GM19240 (cell line): Measurements from ENCODE around the gene GTPBP1.

Experiments used
- DNase-seq: peaks from one replicate; pipeline ENCODE4 v3.0.0; 2011; ENCODE audit warnings: low spot score; ENCODE audit not compliant: insufficient read length

GTPBP1 gene

DNA sequence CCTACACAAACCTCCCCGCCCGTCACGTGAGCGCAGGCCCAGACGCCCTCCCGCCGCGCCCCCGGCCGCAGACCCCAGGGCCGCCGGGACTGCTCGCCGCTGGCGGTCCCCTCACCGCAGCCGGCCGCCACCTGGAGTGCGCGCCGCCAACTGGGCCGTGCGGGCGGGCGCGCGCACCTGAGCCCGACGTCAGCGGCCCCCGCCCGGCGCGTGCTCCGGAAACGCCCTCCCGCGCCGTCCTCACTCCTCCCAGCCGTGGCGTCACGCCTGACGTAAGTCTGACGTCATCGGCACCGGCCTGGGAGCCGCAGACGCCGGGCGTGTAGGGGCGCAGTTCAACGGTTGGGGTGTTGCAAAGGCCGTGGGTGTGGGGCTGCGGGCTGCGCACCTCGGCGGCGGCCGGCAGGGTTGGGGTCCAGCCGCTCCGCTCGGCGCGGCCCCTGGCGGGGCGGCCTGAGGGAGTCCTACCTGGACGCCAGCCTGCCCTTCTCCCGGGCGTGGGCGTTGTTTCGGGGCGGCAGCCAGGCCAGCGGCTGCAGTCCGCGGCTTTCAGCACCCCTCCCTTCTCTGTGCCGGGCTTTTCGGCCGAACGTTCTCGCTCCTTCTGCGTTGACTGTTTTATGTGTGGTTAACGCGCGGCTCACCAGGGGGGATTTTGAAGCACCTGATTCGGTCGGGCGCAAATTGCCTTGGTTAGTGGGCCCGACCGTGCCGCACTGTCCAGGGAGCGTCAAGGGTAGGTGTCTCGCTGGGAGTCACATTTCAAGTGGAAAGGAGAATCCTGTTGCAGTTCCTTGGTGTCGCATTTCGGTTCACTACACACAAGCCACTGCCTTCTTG, 4.7 kb upstream of the GTPBP1 start, which contains the start of gene JOSD1:
TSS of gene JOSD1 (minus strand) at position 155 of the 840 bp plus-strand sequence. CDS start 956 bp downstream, outside the sequence.
- peak; percentile 69 for DNase-seq

DNA sequence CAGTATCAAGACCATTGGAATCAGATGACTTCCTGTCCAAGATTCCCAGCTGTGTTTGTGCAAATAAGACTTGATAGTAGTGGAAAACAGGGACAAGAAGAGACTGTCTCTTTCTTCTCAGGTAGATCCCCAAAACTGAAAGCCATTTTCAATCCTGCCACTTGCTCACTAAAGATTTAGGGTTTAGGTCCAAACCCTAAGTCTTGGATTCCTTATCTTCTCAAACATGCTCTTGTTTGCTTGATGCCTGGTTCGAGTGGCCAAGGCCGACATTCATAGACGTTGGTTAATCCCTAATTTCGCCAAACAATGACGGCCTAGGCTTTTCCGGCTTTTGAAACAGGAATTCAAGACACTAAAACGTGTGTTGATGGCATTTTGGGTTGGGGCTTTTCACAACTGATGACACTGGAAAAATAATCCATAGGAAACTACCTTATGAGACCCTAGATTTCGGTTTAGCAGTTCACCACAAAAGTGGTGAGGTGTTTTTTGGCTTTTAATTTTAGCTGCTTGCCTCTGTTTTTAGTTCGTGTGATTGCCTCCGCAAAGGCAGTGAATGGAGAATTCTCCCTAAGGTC, 1.0 kb upstream of the GTPBP1 start:
- DNase-seq: no peak

DNA sequence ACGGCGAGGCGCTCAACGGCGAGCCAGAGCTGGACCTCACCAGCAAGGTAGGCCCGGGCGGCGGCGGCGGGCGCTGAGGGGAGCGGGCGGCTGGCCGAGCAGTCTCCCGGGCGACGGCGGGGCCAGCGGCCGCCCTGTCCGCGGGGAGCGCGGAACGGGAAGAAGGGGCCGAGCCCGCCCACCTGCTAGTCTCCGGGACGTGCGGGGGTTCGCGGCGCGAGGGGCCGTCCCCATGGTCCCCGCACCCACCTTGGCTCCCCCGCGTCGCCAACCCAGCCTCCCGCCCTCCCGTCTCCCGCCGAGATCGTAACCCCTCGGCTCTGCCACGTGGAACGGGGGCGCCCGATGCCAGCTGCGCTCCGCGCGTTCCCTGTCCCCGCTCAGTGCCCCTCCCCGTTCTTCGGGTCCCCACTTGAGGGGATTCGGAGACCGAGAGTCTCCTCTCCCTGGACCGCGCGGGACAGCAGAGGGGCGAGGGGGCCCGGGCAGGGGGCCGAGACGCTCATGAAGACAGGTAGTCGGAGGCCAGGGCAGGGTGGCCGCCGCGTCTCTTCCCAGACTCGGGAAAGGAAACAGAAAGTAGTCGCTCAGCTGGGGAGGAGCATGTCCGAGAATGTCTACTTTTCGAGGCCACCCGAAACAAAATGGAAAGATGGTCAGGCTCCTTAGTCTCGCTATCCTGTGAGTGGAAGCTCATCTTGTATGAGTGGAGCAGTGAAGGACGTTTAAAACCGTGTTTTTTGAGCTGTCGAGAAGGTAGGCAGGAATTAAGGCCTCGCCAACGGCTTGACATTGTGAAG, 557 bp downstream of the GTPBP1 start:
- DNase-seq: peak; percentile 29

DNA sequence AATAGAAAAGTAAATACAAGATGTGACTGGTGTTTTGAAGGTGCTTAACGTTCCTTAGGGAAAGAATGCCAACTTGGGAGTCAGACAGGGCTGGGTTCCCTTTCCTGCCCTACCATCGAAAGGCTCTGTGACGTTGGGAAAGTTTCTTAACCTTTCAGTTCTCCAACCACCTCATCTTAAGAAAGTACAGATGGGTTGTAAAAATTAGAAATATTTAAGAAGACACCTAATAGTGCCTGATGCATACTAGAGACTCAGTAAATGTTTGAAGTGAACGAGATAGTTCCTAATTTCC, 1.1 kb downstream of the GTPBP1 start:
- no peak for DNase-seq

DNA sequence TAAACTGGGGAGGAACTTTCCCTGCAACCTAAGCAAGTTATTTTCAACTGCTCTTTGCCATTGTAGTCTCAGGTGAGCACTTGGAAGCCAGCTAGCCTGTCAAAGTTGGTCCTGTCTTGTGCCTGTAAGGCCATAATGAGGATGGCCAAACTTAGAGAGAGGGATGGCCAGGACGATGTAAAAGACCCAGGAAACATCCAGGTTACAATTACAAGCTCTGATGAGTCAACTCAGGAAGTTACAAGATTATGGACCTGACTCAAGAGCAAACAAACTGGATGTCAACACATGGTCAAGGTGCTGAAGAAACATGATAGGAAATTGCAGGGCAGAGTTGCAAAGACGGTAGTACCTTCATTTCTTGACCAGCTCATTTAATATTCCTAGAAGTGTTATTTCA, 1.6 kb downstream of the GTPBP1 start:
- no peak for DNase-seq

- DNase-seq: no peak
Measured at GRCh38 chr22:38707984-38708383, 2.2 kb downstream of the GTPBP1 start.

DNA sequence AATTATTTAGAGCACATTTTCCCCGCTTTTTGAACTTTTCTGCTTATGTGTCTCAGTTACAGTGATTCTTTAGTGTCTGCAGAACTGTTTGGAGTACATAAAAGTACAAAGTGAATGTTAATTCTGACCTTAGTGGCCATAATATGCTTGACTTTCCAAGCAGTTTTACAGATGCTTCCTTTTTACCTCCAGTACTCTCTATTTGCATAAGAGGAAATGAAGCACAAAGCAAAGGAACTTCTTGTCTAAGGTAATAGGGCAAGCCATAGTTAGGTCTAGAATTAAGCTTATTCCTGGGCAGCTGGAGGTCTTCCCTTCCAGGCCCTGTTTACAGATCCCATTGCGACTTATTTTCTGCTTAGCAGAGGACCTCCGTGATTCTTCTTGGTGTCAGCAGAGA, 3.6 kb downstream of the GTPBP1 start:
- DNase-seq: no peak

- DNase-seq: no peak
Measured at GRCh38 chr22:38710351-38710750, 4.6 kb downstream of the GTPBP1 start.

DNA sequence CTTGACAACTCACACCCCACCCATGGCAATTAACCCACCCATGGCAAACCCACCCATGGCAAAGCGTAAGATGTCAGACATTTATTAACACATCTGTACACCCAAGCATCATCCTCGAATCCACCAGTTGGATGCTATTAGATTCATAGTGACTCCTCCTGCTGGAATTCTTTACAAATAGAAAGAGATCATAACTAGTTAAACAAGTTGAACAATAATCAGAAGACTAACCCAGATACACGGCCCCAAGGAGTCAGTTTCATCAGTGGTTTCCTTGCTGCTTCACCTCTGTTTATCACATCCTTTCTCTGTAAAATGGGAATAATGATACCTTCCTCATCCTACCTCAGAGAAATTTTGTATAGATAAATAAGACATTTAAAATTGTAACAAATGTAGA, 5.1 kb downstream of the GTPBP1 start:
- DNase-seq: no peak

DNA sequence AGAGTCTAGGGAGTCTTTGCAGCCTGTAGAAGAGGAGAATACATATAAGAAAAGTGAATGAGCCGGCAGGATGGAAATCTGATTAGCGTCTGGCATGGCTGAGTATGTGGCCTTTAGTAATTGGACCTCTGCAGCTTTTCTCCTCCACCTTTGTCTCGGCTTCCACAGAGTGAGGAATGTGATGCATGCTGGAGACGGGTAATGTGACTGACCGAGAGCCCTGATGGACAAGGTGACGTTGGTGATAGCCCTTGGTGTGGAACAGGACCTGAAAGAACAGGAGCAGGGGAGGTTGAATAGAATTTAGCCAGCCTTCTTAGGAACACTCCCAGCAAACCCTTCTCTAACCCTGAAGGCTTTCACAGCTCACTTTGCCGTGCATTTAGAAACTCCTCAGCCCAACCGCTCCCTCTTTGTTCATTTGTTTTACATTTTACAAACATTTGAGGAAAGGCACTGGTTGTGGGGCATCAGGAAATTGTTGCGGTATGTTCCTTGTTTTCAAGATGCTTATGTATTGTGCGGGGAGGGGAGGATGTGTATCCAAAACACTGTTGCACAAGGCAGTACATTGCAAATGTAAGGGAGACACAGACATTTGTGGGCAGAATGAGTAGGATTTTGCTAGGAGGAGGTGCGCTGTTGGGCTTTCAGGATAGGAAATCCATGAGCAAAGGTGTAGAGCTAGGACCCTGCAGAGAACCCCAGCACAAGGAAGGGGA, 6.9 kb downstream of the GTPBP1 start:
- DNase-seq: no peak

- DNase-seq: no peak
Measured at GRCh38 chr22:38713921-38714320, 8.2 kb downstream of the GTPBP1 start.

DNA sequence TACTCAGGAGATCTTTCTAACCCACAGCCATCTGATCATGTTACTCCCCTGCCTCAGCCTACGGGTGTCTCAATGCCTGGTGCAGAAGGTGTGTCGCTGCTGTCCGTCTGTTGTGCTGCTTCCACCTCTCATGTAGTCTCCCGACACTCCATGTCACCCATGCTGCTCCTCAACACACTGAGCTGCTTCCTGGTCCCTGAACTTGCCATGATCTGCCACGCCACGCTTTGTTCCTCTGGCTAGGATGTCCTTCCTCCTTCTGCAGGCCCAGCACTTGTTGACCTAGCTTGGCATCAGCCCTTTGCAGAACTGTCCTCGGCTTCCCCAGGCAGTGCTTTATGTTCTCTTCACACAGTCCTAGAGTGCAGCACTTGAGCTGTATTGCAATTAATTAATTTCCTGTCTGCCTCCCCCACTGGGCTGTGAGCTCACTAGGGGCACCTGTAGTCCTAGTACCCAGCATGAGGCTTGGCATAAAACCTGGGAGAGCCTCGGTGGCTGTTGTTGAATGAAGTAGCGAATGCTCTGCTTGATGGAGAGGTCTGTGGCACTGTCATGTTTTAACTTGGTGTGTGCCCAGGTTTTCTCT, 9.5 kb downstream of the GTPBP1 start:
- no peak for DNase-seq

- DNase-seq: no peak
Measured at GRCh38 chr22:38715852-38716251, 10.1 kb downstream of the GTPBP1 start.

GRCh38 chr22:38716271-38716670, 10.5 kb downstream of the GTPBP1 start:
- DNase-seq: no peak

GRCh38 chr22:38716826-38717225, 11.1 kb downstream of the GTPBP1 start:
- DNase-seq: no peak

- no peak for DNase-seq
Measured at GRCh38 chr22:38717244-38717643, 11.5 kb downstream of the GTPBP1 start.

DNA sequence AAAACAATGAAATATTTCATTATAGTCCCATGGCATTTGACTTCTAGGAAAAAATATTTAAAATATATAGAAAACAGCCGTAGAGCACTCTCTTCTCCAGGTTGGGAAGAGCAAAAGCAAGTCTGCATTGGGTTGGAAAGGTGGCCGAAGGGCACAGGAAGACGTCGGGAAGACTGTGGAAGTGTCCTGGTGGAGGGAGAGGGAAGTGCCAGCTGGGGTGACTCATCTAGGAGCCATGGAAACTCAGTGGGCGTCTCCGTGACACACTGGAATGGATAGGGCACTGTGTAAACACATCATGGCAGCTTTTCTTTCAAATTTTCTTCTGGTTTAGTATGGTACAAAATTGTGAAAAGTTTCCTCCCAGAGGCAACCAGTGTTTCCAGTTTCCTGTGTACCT, 12.7 kb downstream of the GTPBP1 start:
- DNase-seq: no peak

DNA sequence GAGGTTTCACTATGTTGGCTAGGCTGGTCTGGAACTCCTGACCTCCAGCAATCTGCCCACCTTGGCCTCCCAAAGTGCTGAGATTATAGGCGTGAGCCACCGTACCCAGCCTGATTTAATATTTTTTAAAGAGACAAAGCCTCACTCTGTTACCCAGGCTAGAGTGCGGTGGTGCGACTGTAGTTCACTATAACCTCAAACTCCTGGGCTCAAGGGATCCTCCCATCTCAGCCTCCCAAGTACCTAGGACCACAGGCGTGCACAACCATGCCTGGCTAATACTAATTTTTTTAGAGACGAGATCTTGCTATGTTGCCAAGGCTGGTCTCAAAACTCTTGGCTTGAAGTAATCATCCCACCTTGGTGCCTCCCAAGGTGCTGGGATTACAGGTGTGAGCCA, 13.5 kb downstream of the GTPBP1 start:
- DNase-seq: no peak

DNA sequence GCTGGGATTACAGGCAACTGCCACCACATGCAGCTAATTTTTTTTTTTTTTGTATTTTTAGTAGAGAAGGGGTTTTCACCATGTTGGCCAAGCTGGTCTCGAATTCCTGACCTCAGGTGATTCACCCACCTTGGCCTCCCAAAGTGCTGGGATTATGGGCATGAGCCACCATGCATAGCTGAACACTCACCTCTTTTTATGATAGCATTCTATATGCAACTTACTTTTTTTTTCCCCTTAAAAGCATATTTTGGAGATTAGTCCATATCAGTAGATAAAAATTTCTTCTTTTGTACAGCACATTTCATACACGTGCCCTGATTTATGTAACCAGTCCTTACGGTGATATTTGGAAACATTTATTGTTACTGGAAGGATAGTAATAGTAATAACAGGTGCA, 14.6 kb downstream of the GTPBP1 start:
- DNase-seq: no peak

DNA sequence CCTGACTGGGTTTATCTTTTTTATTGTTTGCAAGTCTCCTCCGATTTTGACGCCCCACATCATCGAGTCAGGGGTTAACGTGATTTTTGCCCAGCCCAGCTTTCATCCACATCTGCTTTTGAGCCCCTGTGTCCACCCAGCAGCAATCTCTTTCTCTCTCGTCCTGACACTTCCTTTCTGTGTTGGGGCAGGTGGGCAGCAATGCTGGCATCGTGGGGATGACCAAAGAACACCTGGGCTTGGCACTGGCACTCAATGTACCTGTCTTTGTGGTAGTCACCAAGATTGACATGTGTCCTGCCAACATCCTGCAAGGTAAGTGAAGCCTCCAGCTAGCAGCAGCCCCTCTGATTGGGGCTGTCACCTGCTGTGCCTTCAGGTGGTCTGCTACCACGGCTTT, 15.8 kb downstream of the GTPBP1 start:
- DNase-seq: no peak

- DNase-seq: no peak
Measured at GRCh38 chr22:38724176-38724575, 18.4 kb downstream of the GTPBP1 start.
